Activated naive CD8-positive, alpha-beta T cell treated with anti-CD3 and anti-CD28 coated beads for 36 hours (primary cell): ENCODE data around the gene VARS2. TPM values are rescaled to one million over a fixed set of nuclear protein-coding genes. Genes with fewer than 3 reads are reported as not detected.
"Not testable (repeated sequence)": the region's sequence is repeated elsewhere in the genome, so short reads cannot be mapped to it uniquely, and the experiment has no call there.

Experiments used
- DNase-seq: peaks from one replicate; pipeline ENCODE4 v3.0.0; 2021
- H3K27ac Mint-ChIP-seq: one replicate; pipeline ENCODE4 v1.8.0; 2022; ENCODE audit warnings: mild to moderate bottlenecking, moderate library complexity, mixed read lengths
- H3K27me3 Mint-ChIP-seq: one replicate; pipeline ENCODE4 v1.8.0; 2022; ENCODE audit warnings: mild to moderate bottlenecking, mixed read lengths
- H3K36me3 Mint-ChIP-seq: one replicate; pipeline ENCODE4 v1.8.0; 2021; ENCODE audit warnings: mild to moderate bottlenecking, mixed read lengths
- H3K4me1 Mint-ChIP-seq: one replicate; pipeline ENCODE4 v1.8.0; 2021; ENCODE audit warnings: mixed read lengths
- H3K4me3 Mint-ChIP-seq: one replicate; pipeline ENCODE4 v1.8.0; 2022; ENCODE audit warnings: mild to moderate bottlenecking, moderate library complexity, mixed read lengths
- H3K9me3 Mint-ChIP-seq: one replicate; pipeline ENCODE4 v1.8.0; 2022; ENCODE audit warnings: mixed read lengths
- total RNA-seq, 2 experiments: library from RNA; stranded (reverse); gene quantifications; one replicate each; pipeline ENCODE4 v1.2.3, GENCODE V29; 2021

VARS2 gene
- total RNA-seq, 2 experiments from 2014 or later: 79.5 to 80.9 TPM

DNA sequence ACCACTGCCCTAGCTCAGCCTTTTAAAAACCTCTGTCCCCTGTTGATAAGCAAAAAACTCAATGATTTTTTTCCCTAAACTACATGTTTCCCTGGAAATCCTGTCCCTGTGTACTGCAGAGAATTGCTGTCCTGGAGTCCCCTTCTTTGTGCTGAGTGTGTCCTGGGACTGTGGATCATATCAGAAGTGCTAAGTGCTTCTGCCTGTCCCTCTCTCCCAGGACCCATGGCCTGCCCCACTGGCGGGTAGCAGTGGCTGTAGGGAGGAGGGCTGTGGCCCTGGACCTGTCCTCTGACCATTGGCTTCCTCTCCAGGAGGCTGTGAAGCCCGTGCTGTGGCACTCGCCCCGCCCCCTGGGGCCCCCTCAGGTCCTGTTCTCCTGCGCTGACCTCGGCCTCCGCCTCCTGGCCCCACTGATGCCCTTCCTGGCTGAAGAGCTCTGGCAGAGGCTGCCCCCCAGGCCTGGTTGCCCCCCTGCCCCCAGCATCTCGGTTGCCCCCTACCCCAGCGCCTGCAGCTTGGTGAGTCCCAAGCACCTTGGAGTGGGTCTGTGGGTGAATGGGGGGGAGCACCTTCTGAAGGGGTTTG is 10.1 kb downstream of the VARS2 start:
- H3K4me1 Mint-ChIP-seq, H3K4me3 Mint-ChIP-seq, DNase-seq, H3K27ac Mint-ChIP-seq, H3K27me3 Mint-ChIP-seq, H3K9me3 Mint-ChIP-seq: not testable (repeated sequence)
- H3K36me3 Mint-ChIP-seq: peaks cover 36% of the 10 kb centered on the region

DNA sequence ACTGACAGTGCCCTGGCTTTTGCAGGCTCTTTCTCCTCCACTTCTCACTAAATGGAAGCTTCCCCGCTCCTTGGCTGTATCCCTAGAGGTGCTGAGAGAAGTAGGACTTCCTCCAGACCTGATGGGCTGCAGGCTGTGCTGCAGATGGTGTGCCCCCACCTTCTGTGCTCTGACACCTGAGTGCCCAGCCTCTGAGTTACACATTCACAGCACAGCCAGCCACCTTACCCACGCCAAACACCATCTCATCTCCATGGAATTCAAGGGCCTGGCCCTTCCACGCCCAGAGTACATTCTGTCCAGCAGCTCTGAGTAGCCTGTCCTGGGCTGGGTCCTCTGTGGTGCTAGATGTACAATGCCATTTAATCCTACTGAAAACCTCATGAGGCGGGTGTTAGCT is 12.6 kb downstream of the VARS2 start:
- Mint-ChIP-seq H3K4me3 (no peak overlapping the region), H3K36me3 (peaks cover 33% of the 10 kb centered on the region), H3K9me3 (peaks cover 7% of the 10 kb centered on the region), H3K4me1 (no peaks in the 10 kb centered on the region), H3K27ac (no peak overlapping the region), H3K27me3 (no peaks in the 10 kb centered on the region)
- no peak for DNase-seq

GRCh38 chr6:30927080-30927479 is 13.0 kb downstream of the VARS2 start:
- H3K4me3 Mint-ChIP-seq, H3K4me1 Mint-ChIP-seq, H3K27ac Mint-ChIP-seq, H3K9me3 Mint-ChIP-seq, DNase-seq, H3K27me3 Mint-ChIP-seq: not testable (repeated sequence)
- peaks cover 33% of the 10 kb centered on the region for H3K36me3 Mint-ChIP-seq

- Mint-ChIP-seq H3K27ac (no peak overlapping the region), H3K4me3 (no peak overlapping the region), H3K36me3 (peaks cover 33% of the 10 kb centered on the region), H3K4me1 (no peaks in the 10 kb centered on the region), H3K27me3 (no peaks in the 10 kb centered on the region), H3K9me3 (peaks cover 7% of the 10 kb centered on the region)
- no peak for DNase-seq
Observed at GRCh38 chr6:30928677-30929076, 14.6 kb downstream of the VARS2 start.

DNA sequence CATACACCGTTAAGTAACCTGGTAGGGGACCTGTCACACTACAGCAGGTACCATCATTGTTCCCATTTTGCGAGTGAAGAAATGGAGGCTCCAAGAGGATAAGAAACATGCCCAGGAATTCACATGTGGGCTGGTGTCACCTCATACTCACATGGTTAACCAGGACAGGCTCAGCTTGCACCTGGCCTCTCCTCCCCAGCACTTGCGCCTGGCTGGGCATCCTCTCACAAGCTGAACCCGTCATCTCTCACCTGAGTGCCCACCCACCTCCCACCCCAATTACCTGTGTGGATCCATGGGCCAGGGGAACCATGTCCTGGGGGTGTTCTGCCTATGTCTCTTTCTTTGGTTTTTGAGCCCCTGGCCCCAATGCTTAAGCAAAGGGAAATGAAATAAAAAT is 16.5 kb downstream of the VARS2 start:
- peaks cover 7% of the 10 kb centered on the region for H3K9me3 Mint-ChIP-seq
- H3K4me3 Mint-ChIP-seq: no peak overlapping the region
- no peak overlapping the region for H3K27ac Mint-ChIP-seq
- no peaks in the 10 kb centered on the region for H3K4me1 Mint-ChIP-seq
- no peaks in the 10 kb centered on the region for H3K27me3 Mint-ChIP-seq
- DNase-seq: no peak
- H3K36me3 Mint-ChIP-seq: peaks cover 33% of the 10 kb centered on the region

DNA sequence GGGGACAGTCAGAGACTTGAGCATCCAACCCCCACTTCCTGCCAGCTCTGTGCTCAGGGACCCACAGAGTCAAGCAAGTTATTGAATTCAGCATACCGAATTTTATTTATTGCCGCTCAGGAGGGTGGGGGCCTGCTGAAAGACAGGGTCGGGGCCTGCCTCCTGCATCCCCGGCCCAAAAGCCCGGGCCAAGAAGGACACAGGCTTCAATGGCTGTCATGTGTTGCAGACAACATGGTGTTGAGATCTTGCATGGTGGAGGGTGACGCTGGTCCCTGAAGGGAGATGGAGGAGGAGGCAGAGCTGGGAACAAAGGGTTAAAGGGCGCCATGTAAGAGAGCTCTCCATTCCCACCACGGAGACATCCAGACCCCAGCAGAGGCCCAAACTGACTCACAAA is 17.2 kb downstream of the VARS2 start:
- Mint-ChIP-seq H3K27ac (no peak overlapping the region), H3K4me1 (no peaks in the 10 kb centered on the region), H3K27me3 (no peaks in the 10 kb centered on the region), H3K36me3 (peaks cover 30% of the 10 kb centered on the region), H3K9me3 (peaks cover 7% of the 10 kb centered on the region), H3K4me3 (no peak overlapping the region)
- no peak for DNase-seq

GRCh38 chr6:30931969-30932645 is 18.1 kb downstream of the VARS2 start, which contains the start of gene SFTA2:
SFTA2 (minus strand) TSS chr6:30932170; CDS start chr6:30932096, 74 bp downstream.
- DNase-seq: no peak
- Mint-ChIP-seq H3K27ac (no peak within 1 kb of the TSS), H3K36me3 (peaks cover 23% of the 10 kb centered on the region), H3K9me3 (peaks cover 7% of the 10 kb centered on the region), H3K4me3 (no peak within 1 kb of the TSS), H3K27me3 (no peaks in the 10 kb centered on the region), H3K4me1 (no peaks in the 10 kb centered on the region)

DNA sequence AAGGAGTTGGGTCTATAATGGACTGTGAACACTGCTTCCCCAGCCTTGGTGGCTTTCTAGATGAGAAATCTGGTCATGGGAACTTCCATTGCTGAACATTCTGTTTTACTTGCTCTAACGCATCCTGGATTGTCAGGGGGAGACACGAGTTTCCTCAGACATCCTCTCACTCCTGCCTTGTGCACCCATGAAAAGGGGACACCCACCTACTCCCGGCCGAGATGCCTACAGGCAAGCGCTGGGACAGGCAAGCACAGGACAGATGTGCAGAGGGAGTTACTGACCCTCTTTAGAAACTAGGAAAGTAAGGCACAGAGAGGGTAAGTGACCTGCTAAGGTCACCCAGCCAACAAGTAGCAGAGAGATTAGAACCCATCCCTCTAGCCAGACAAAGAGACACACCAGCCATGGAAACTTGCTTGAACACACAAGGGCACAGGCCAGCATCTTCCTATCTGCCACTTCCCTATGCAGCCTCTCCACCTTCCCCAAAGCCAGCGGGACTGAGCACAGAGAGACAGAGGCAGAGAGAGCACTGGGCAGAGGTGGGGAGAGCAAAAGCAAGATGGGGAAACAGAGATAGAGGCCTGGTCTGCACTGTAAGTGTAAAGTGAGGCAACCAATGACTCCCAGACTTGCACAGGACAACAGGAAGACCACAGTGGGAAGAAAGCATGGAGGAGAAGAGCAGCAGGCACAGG is 18.8 kb downstream of the VARS2 start:
- Mint-ChIP-seq H3K36me3 (peaks cover 16% of the 10 kb centered on the region), H3K4me1 (no peaks in the 10 kb centered on the region), H3K4me3 (no peak overlapping the region), H3K27ac (no peak overlapping the region), H3K27me3 (no peaks in the 10 kb centered on the region), H3K9me3 (peaks cover 7% of the 10 kb centered on the region)
- DNase-seq: no peak

- Mint-ChIP-seq H3K27ac (no peak overlapping the region), H3K4me1 (no peaks in the 10 kb centered on the region), H3K4me3 (no peak overlapping the region), H3K36me3 (no peaks in the 10 kb centered on the region), H3K9me3 (no peaks in the 10 kb centered on the region), H3K27me3 (peaks cover 7% of the 10 kb centered on the region)
- DNase-seq: no peak
Observed at GRCh38 chr6:30935018-30935417, 21.0 kb downstream of the VARS2 start.

DNA sequence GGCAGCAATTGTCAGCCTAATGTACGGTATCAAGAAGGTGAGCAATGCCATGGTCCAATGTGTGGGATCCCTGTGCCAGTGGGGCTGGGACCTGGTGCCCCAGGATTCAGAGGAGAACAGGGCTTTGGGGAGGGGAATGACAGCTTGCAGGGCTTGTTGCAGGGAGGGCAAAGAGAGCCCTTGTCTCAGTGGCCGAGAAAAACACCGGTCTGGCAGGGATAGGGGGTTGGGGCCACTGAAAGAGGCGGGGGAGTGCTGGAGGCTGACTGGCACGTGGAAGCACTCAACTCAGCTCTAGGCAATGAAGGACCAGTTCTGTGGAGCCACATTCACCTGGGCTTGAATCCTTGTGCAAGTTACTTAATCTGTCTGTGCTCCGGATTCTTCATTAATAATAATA is 23.2 kb downstream of the VARS2 start:
- DNase-seq: no peak
- Mint-ChIP-seq H3K4me3 (no peak overlapping the region), H3K9me3 (no peaks in the 10 kb centered on the region), H3K27ac (no peak overlapping the region), H3K4me1 (no peaks in the 10 kb centered on the region), H3K36me3 (no peaks in the 10 kb centered on the region), H3K27me3 (peaks cover 30% of the 10 kb centered on the region)

DNA sequence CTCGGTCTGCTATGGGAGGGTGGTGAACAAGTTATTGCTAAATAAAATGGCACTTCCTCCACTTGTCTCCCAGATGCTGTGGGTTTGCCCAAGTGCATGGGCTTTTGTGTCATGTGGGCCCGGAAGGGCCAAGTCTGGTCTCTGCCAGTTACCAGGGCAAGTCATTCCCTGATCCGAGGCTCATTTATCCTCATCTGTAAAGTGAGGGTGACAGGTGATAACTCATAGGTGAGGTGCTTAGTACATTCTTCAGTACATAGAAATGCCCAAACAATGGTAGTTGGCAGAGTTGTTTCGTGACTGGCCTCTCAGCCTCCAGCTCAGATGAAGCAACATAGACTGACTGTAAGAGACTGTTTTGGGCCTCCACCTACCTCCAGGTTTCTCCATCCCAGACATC is 24.7 kb downstream of the VARS2 start:
- no peak overlapping the region for H3K27ac Mint-ChIP-seq
- no peaks in the 10 kb centered on the region for H3K9me3 Mint-ChIP-seq
- H3K4me1 Mint-ChIP-seq: no peaks in the 10 kb centered on the region
- H3K27me3 Mint-ChIP-seq: peaks cover 44% of the 10 kb centered on the region
- H3K36me3 Mint-ChIP-seq: no peaks in the 10 kb centered on the region
- no peak overlapping the region for H3K4me3 Mint-ChIP-seq
- DNase-seq: no peak

GRCh38 chr6:30939473-30939872 is 25.4 kb downstream of the VARS2 start:
- Mint-ChIP-seq H3K4me1 (no peaks in the 10 kb centered on the region), H3K27ac (no peak overlapping the region), H3K36me3 (no peaks in the 10 kb centered on the region), H3K4me3 (no peak overlapping the region), H3K27me3 (peaks cover 49% of the 10 kb centered on the region), H3K9me3 (no peaks in the 10 kb centered on the region)
- no peak for DNase-seq

DNA sequence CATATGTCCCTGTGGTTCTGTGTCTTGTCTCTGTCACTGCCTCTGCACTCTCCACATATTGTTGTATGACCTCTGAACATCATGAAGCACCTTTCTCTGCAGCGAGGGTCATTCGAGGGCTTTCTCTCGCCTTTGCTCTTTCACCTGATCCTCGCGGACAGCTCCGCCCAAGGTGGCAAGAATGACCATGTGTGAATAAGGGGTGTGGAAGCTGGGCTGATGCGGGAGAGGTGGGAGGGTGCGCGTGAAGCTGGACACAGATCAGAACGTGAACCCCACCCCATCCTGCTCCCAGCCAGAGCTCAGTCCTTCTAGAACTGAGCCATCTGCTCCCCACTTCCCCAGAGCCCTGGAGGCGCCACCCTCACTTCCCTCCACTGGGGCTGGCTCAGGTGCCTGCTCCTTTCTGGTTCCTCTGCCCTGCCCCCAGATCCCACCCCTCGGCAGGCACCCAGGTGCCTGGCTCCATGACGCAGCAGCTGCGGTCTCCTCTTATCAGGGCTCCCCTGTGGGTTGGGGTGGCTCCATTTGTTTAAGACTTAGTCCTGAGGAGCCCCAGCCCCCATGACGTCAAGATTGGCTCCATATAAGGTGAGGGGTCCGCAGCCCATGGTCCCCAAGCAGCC is 26.4 kb downstream of the VARS2 start, which contains the start of gene MUCL3:
Gene MUCL3 (plus strand): TSS at position 613 of the 626 bp plus-strand sequence. CDS start 27 bp downstream, outside the sequence.
- Mint-ChIP-seq H3K4me1 (no peaks in the 10 kb centered on the region), H3K27me3 (peaks cover 54% of the 10 kb centered on the region), H3K36me3 (no peaks in the 10 kb centered on the region), H3K9me3 (no peaks in the 10 kb centered on the region), H3K27ac (no peak within 1 kb of the TSS), H3K4me3 (no peak within 1 kb of the TSS)
- DNase-seq: no peak

- Mint-ChIP-seq H3K27me3 (peaks cover 54% of the 10 kb centered on the region), H3K4me1 (no peaks in the 10 kb centered on the region), H3K4me3 (no peak overlapping the region), H3K27ac (no peak overlapping the region), H3K9me3 (no peaks in the 10 kb centered on the region), H3K36me3 (no peaks in the 10 kb centered on the region)
- no peak for DNase-seq
Observed at GRCh38 chr6:30942338-30943060, 28.5 kb downstream of the VARS2 start.

GRCh38 chr6:30944051-30944450 is 30.0 kb downstream of the VARS2 start:
- H3K9me3 Mint-ChIP-seq: no peaks in the 10 kb centered on the region
- H3K27me3 Mint-ChIP-seq: peaks cover 52% of the 10 kb centered on the region
- no peaks in the 10 kb centered on the region for H3K4me1 Mint-ChIP-seq
- H3K27ac Mint-ChIP-seq: no peak overlapping the region
- DNase-seq: no peak
- H3K4me3 Mint-ChIP-seq: no peak overlapping the region
- peaks cover 6% of the 10 kb centered on the region for H3K36me3 Mint-ChIP-seq
